MCF 10A (cell line): ENCODE data around the gene MAPRE2. TPM values are rescaled to one million over a fixed set of nuclear protein-coding genes. Genes with fewer than 3 reads are reported as not detected.

ENCODE experiments used
- BruUV-seq: library from RNA; stranded (reverse); fragments of 400-500 nt; replicated peaks from 2 replicates; lab custom pipeline; 2021; lab: Mats Ljungman, UMichigan
- CTCF ChIA-PET: fragments of 300-600 bp; sonication (Branson Sonifier 250); formaldehyde crosslinking; extraction: SDS; loops from one replicate; lab custom pipeline; 2021; ENCODE audit warnings: antibody characterized with exemption, inconsistent platforms; lab: Yijun Ruan, JAX
- POLR2A ChIA-PET: fragments of 300-600, 350-650 bp; sonication (Branson Sonifier 250); formaldehyde crosslinking; extraction: SDS; loops from one replicate; lab custom pipeline; 2020; ENCODE audit warnings: antibody characterized with exemption, inconsistent platforms; lab: Yijun Ruan, JAX
- DNase-seq: peaks from one replicate; pipeline ENCODE4 v3.0.0-alpha.2; 2018; ENCODE audit not compliant: unreplicated experiment
- H3K27ac Mint-ChIP-seq: one replicate; pipeline ENCODE4 v1.8.0; 2022; ENCODE audit warnings: mild to moderate bottlenecking, low read depth, mixed read lengths; ENCODE audit not compliant: unreplicated experiment
- H3K27me3 Mint-ChIP-seq: one replicate; pipeline ENCODE4 v1.8.0; 2022; ENCODE audit warnings: mixed read lengths; ENCODE audit not compliant: insufficient read depth, unreplicated experiment
- H3K36me3 Mint-ChIP-seq: one replicate; pipeline ENCODE4 v1.8.0; 2022; ENCODE audit warnings: mild to moderate bottlenecking, moderate library complexity, mixed read lengths; ENCODE audit not compliant: insufficient read depth, unreplicated experiment
- H3K4me1 Mint-ChIP-seq: one replicate; pipeline ENCODE4 v1.8.0; 2022; ENCODE audit warnings: mixed read lengths; ENCODE audit not compliant: insufficient read depth, unreplicated experiment
- H3K4me3 Mint-ChIP-seq: one replicate; pipeline ENCODE4 v1.8.0; 2022; ENCODE audit warnings: mild to moderate bottlenecking, moderate library complexity, mixed read lengths; ENCODE audit not compliant: unreplicated experiment
- H3K9me3 Mint-ChIP-seq: one replicate; pipeline ENCODE4 v1.8.0; 2022; ENCODE audit warnings: mixed read lengths; ENCODE audit not compliant: unreplicated experiment
- CTCF ChIP-seq: fragments of 200-600 bp; IDR thresholded peaks from one replicate; pipeline ENCODE4 v1.8.0; 2022; ENCODE audit warnings: antibody characterized with exemption, mild to moderate bottlenecking; ENCODE audit not compliant: unreplicated experiment
- intact Hi-C: fragments of 100-400 bp; cut with micrococcal nuclease; formaldehyde crosslinking; loops from 2 replicates; pipeline ENCODE4 v1.14.1; 2022
- total RNA-seq: library from RNA; stranded (reverse); gene quantifications from 2 replicates; pipeline ENCODE4 v1.2.3, GENCODE V29; 2022

MAPRE2 gene
- total RNA-seq, 1 experiment from 2014 or later: 7.7 TPM

DNA sequence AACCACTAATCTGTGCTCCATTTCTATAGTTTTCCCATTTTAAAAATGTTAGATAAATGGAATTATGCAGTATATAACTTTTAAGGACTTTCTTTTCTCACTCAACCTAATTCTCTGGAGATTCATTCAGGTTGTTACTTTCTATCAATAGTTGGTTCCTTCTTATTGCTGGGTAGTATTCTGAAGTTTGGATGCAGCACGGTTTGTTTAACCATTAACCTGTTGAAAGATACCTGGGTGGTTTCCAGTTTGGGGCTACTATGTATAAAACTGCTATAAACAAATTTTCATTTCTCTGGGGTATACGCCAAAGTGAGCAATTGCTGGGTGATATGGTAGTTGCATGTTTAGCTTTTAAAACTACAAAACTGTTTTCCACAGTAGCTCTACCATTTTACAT lies 39.1 kb upstream of the MAPRE2 start:
- no peak for DNase-seq
- H3K27me3 Mint-ChIP-seq: peaks cover 20% of the 10 kb centered on the region
- no peaks in the 10 kb centered on the region for H3K9me3 Mint-ChIP-seq
- H3K4me3 Mint-ChIP-seq: no peak overlapping the region
- CTCF ChIA-PET: interaction anchor here (2.4 to 2.5 kb wide), 2 partner anchors 23 to 142 kb away, joined by 9 to 27 read pairs; no protein-coding TSS in a partner anchor
- no peaks in the 10 kb centered on the region for H3K36me3 Mint-ChIP-seq
- no TSS peak for BruUV-seq
- intact Hi-C loops: no loop called here
- no peak overlapping the region for H3K27ac Mint-ChIP-seq
- TF ChIP-seq CTCF: no peak
- H3K4me1 Mint-ChIP-seq: no peaks in the 10 kb centered on the region
- POLR2A ChIA-PET: interaction anchor here (0.5 kb wide), 1 partner anchor 64 kb away, joined by 3 read pairs; no protein-coding TSS in a partner anchor

DNA sequence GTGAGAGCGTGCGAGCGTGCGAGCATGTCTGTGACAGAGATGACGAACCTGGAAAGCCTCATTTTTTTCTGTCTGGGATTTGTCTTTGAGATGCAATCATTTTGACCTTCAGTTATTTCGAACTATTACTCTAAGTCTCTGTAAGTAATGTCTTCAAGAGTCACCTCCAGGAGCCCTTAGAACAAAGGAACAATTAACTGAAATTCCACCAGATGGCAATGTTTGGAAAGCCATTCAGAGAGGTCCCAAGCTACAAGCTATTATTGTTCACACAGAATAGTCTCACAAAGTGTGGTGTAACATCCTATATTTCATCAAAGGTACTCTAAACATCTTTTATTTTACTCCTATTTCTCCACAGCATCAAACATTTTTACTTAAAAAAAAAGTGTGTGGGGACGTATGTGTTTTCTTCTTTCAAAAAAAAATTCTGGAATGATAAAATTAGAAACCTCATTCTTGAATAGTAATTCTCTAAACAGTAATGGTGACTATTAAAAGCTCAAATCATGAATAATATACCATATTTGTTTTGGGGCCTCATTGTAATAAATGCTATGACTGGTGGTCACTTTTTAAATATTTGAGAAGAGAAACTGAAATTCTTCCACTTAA lies 35.1 kb upstream of the MAPRE2 start:
- Mint-ChIP-seq H3K36me3 (no peaks in the 10 kb centered on the region), H3K4me3 (no peak overlapping the region), H3K27ac (no peak overlapping the region), H3K9me3 (no peaks in the 10 kb centered on the region), H3K27me3 (peaks cover 20% of the 10 kb centered on the region), H3K4me1 (no peaks in the 10 kb centered on the region)
- BruUV-seq: no TSS peak
- peak; percentile 35 for TF ChIP-seq CTCF
- DNase-seq: peak; percentile 71
- ChIA-PET CTCF (interaction anchor here (0.6 to 2.5 kb wide), 28 partner anchors 10 to 1065 kb away, joined by 3 to 90 read pairs (median 4); partner anchors contain the start of gene MAPRE2), POLR2A (interaction anchor here (0.7 to 1.2 kb wide), 4 partner anchors 55 to 139 kb away, joined by 3 read pairs; no protein-coding TSS in a partner anchor)
- intact Hi-C loops: loop anchor here (1.0 to 5.0 kb wide), 5 partner anchors 138 to 884 kb away; no protein-coding TSS in a partner anchor

- no TSS peak for BruUV-seq
- no peak for TF ChIP-seq CTCF
- Mint-ChIP-seq H3K4me1 (no peaks in the 10 kb centered on the region), H3K36me3 (no peaks in the 10 kb centered on the region), H3K4me3 (no peak overlapping the region), H3K9me3 (no peaks in the 10 kb centered on the region), H3K27me3 (no peaks in the 10 kb centered on the region), H3K27ac (no peak overlapping the region)
- intact Hi-C loops: no loop called here
- no peak for DNase-seq
- ChIA-PET CTCF (interaction anchor here (0.6 to 3.6 kb wide), 7 partner anchors 18 to 144 kb away, joined by 3 to 51 read pairs (median 4); no protein-coding TSS in a partner anchor), POLR2A (interaction anchor here (1.4 kb wide), 1 partner anchor 31 kb away, joined by 4 read pairs; the partner anchor contains the start of gene MAPRE2)
These were observed 31.1 kb upstream of the MAPRE2 start for GRCh38 chr18:35010156-35010555.

DNA sequence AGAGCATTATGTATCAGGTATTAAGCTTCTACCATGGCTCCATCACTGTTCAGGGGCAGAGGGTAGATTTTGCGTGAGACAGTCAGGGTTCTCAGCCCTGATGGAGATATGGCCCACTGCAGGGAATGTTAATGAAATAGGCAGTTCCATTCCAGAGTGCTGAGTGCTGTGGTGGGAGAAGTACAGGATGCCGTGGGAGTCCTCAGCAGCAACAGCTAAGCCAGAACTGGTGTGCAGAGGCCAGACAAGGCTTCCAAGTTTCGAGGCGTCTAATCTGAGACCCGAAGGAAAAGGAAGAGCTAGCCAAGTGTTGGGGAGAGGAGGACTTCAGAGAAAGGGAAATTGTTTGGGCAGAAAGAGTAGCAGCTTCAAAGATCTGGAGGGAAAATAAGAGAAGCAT lies 30.2 kb upstream of the MAPRE2 start:
- intact Hi-C loops: no loop called here
- Mint-ChIP-seq H3K4me3 (no peak overlapping the region), H3K4me1 (no peaks in the 10 kb centered on the region), H3K36me3 (no peaks in the 10 kb centered on the region), H3K9me3 (no peaks in the 10 kb centered on the region), H3K27ac (no peak overlapping the region), H3K27me3 (no peaks in the 10 kb centered on the region)
- no peak for DNase-seq
- TF ChIP-seq CTCF: no peak
- ChIA-PET CTCF (interaction anchor here (0.6 to 3.6 kb wide), 6 partner anchors 19 to 145 kb away, joined by 3 to 51 read pairs (median 4); no protein-coding TSS in a partner anchor), POLR2A (interaction anchor here (1.4 kb wide), 1 partner anchor 30 kb away, joined by 4 read pairs; the partner anchor contains the start of gene MAPRE2)
- no TSS peak for BruUV-seq
